SK-N-MC (cell line): Measurements from ENCODE around the gene DLEU7.

Source experiments
- EZH2 ChIP-seq: fragments of 200-600 bp; sonication (generic); IDR thresholded peaks from one replicate; pipeline ENCODE4 v1.6.1; 2017; ENCODE audit warnings: antibody characterized with exemption
- POLR2AphosphoS5 ChIP-seq: IDR thresholded peaks from 2 replicates; pipeline ENCODE4 v1.6.1; 2012; ENCODE audit warnings: mild to moderate bottlenecking, low read depth, low read length, borderline replicate concordance

- TF ChIP-seq POLR2AphosphoS5 (no peak), EZH2 (no peak)
Measured at GRCh38 chr13:50839828-50840227, 3.7 kb downstream of the DLEU7 start.
